HEK293 (cell line): ENCODE measurements around the gene TMEM143.

Experiments
- CTCF ChIA-PET: fragments of 350-600 bp; formaldehyde crosslinking; extraction: SDS; loops from one replicate; lab custom pipeline; 2021; ENCODE audit warnings: antibody characterized with exemption; lab: Yijun Ruan, JAX
- POLR2A ChIA-PET: fragments of 300-600 bp; formaldehyde crosslinking; extraction: SDS; loops from one replicate; lab custom pipeline; 2020; ENCODE audit warnings: antibody characterized with exemption, inconsistent platforms; lab: Yijun Ruan, JAX
- H3K27ac ChIP-seq: fragments of 200-500 bp; sonication (Bioruptor generic); 2 replicates; pipeline ENCODE4 v1.5.1; 2014; ENCODE audit warnings: low read depth, low read length, control low read depth, inconsistent platforms; ENCODE audit errors: extremely low read depth
- H3K36me3 ChIP-seq, 2 experiments: fragments of 200-500 bp in 1 of 2; sonication (Bioruptor generic) in 1 of 2; 1 replicate in 1 of 2; 2 replicates in 1 of 2; pipeline ENCODE4 v1.5.1; 2014 to 2017; ENCODE audit warnings: inconsistent platforms in 2 of 2, low read length in 2 of 2; ENCODE audit not compliant: control insufficient read depth in 2 of 2, insufficient read depth in 1 of 2
- H3K4me1 ChIP-seq: fragments of 200-500 bp; sonication (Bioruptor generic); 2 replicates; pipeline ENCODE4 v1.5.1; 2014; ENCODE audit warnings: mild to moderate bottlenecking, low read length, inconsistent platforms; ENCODE audit not compliant: control insufficient read depth, insufficient read depth
- H3K4me3 ChIP-seq: 2 replicates; pipeline ENCODE4 v1.5.1; 2011; ENCODE audit warnings: low read depth, mild to moderate bottlenecking, control low read depth, low read length, moderate library complexity
- H3K9me3 ChIP-seq: fragments of 200-500 bp; sonication (Bioruptor generic); 2 replicates; pipeline ENCODE4 v1.5.1; 2014; ENCODE audit warnings: low read depth, low read length, inconsistent platforms; ENCODE audit not compliant: control insufficient read depth, insufficient read depth
- ATF2 ChIP-seq: fragments of 450-650 bp; formaldehyde crosslinking; IDR thresholded peaks from 2 replicates; pipeline ENCODE4 v1.5.1; 2016; ENCODE audit warnings: missing biosample characterization, missing genetic modification characterization, low read depth
- BCL11A ChIP-seq: fragments of 450-650 bp; formaldehyde crosslinking; IDR thresholded peaks from 2 replicates; pipeline ENCODE4 v1.5.1; 2016; ENCODE audit warnings: low read depth, missing biosample characterization, missing genetic modification characterization
- EGR2 ChIP-seq: fragments of 450-650 bp; formaldehyde crosslinking; IDR thresholded peaks from 2 replicates; pipeline ENCODE4 v1.5.1; 2016; ENCODE audit warnings: low read depth, missing biosample characterization, missing genetic modification characterization
- GLIS1 ChIP-seq: fragments of 450-650 bp; formaldehyde crosslinking; IDR thresholded peaks from 2 replicates; pipeline ENCODE4 v1.5.1; 2016; ENCODE audit warnings: missing biosample characterization, missing genetic modification characterization
- HIC1 ChIP-seq: fragments of 450-650 bp; formaldehyde crosslinking; IDR thresholded peaks from 2 replicates; pipeline ENCODE4 v1.5.1; 2016; ENCODE audit warnings: missing biosample characterization, missing genetic modification characterization
- KLF1 ChIP-seq: fragments of 450-650 bp; formaldehyde crosslinking; IDR thresholded peaks from 2 replicates; pipeline ENCODE4 v1.5.1; 2016; ENCODE audit warnings: missing biosample characterization, missing genetic modification characterization
- KLF17 ChIP-seq: fragments of 450-650 bp; formaldehyde crosslinking; IDR thresholded peaks from 2 replicates; pipeline ENCODE4 v1.5.1; 2016; ENCODE audit warnings: missing biosample characterization, missing genetic modification characterization
- SCRT2 ChIP-seq: fragments of 450-650 bp; formaldehyde crosslinking; IDR thresholded peaks from 2 replicates; pipeline ENCODE4 v1.5.1; 2016; ENCODE audit warnings: missing biosample characterization, missing genetic modification characterization
- ZBTB10 ChIP-seq: fragments of 450-650 bp; formaldehyde crosslinking; IDR thresholded peaks from 2 replicates; pipeline ENCODE4 v1.5.1; 2016; ENCODE audit warnings: missing biosample characterization, missing genetic modification characterization
- ZBTB48 ChIP-seq: fragments of 450-650 bp; formaldehyde crosslinking; IDR thresholded peaks from 2 replicates; pipeline ENCODE4 v1.5.1; 2016; ENCODE audit warnings: missing biosample characterization, missing genetic modification characterization
- ZBTB6 ChIP-seq: fragments of 450-650 bp; formaldehyde crosslinking; IDR thresholded peaks from 2 replicates; pipeline ENCODE4 v1.5.1; 2017; ENCODE audit warnings: missing biosample characterization, missing genetic modification characterization
- ZBTB7A ChIP-seq: fragments of 450-650 bp; formaldehyde crosslinking; IDR thresholded peaks from 2 replicates; pipeline ENCODE4 v1.5.1; 2016; ENCODE audit warnings: low read depth, missing biosample characterization, missing genetic modification characterization
- ZEB2 ChIP-seq: fragments of 450-650 bp; formaldehyde crosslinking; IDR thresholded peaks from 2 replicates; pipeline ENCODE4 v1.5.1; 2016; ENCODE audit warnings: missing biosample characterization, missing genetic modification characterization
- ZNF2 ChIP-seq: fragments of 450-650 bp; formaldehyde crosslinking; IDR thresholded peaks from 2 replicates; pipeline ENCODE4 v1.5.1; 2016; ENCODE audit warnings: missing biosample characterization, missing genetic modification characterization
- ZNF202 ChIP-seq: fragments of 450-650 bp; formaldehyde crosslinking; IDR thresholded peaks from 2 replicates; pipeline ENCODE4 v1.5.1; 2016; ENCODE audit warnings: missing biosample characterization, missing genetic modification characterization, borderline replicate concordance
- ZNF221 ChIP-seq: fragments of 450-650 bp; formaldehyde crosslinking; IDR thresholded peaks from 2 replicates; pipeline ENCODE4 v1.5.1; 2017; ENCODE audit warnings: missing biosample characterization, missing genetic modification characterization, borderline replicate concordance
- ZNF280D ChIP-seq: fragments of 450-650 bp; formaldehyde crosslinking; IDR thresholded peaks from 2 replicates; pipeline ENCODE4 v1.5.1; 2016; ENCODE audit warnings: missing biosample characterization, missing genetic modification characterization
- ZNF341 ChIP-seq: fragments of 450-650 bp; formaldehyde crosslinking; IDR thresholded peaks from 2 replicates; pipeline ENCODE4; 2016; ENCODE audit warnings: low read depth, missing biosample characterization, missing genetic modification characterization
- ZNF350 ChIP-seq: fragments of 450-650 bp; formaldehyde crosslinking; IDR thresholded peaks from 2 replicates; pipeline ENCODE4 v1.5.0; 2017; ENCODE audit warnings: missing biosample characterization, mild to moderate bottlenecking, missing genetic modification characterization
- ZNF354C ChIP-seq: fragments of 450-650 bp; formaldehyde crosslinking; IDR thresholded peaks from 2 replicates; pipeline ENCODE4 v1.5.1; 2016; ENCODE audit warnings: missing biosample characterization, missing genetic modification characterization, low read depth, borderline replicate concordance
- ZNF530 ChIP-seq: fragments of 450-650 bp; formaldehyde crosslinking; IDR thresholded peaks from 2 replicates; pipeline ENCODE4 v1.5.1; 2016; ENCODE audit warnings: low read depth, missing biosample characterization, missing genetic modification characterization
- ZNF629 ChIP-seq: fragments of 450-650 bp; formaldehyde crosslinking; IDR thresholded peaks from 2 replicates; pipeline ENCODE4 v1.5.1; 2017; ENCODE audit warnings: missing biosample characterization, missing genetic modification characterization
- ZNF670 ChIP-seq: fragments of 450-650 bp; formaldehyde crosslinking; IDR thresholded peaks from 2 replicates; pipeline ENCODE4 v1.5.1; 2016; ENCODE audit warnings: missing biosample characterization, missing genetic modification characterization, low read depth
- ZNF843 ChIP-seq: fragments of 450-650 bp; formaldehyde crosslinking; IDR thresholded peaks from 2 replicates; pipeline ENCODE4 v1.5.1; 2016; ENCODE audit warnings: missing biosample characterization, missing genetic modification characterization
- ZSCAN16 ChIP-seq: fragments of 450-650 bp; formaldehyde crosslinking; IDR thresholded peaks from 2 replicates; pipeline ENCODE4 v1.5.1; 2016; ENCODE audit warnings: missing biosample characterization, missing genetic modification characterization

TMEM143 gene

GRCh38 chr19:48363810-48364597 lies at the start of gene TMEM143, which contains the start of gene SYNGR4:
TMEM143 (minus strand) TSS chr19:48363940; CDS start chr19:48363920, 20 bp downstream.
SYNGR4 (plus strand) TSS chr19:48364367; CDS start chr19:48365843, 1,476 bp downstream.
- peaks cover 3 to 7% of the 10 kb centered on the region in 2 experiments; a peak in 2 of 3 replicates for H3K36me3 ChIP-seq
- H3K4me1 ChIP-seq: peaks cover 4% of the 10 kb centered on the region; the same call in 1 of the 2 replicates
- peak within 1 kb of the TSS; percentile 54 for H3K4me3 ChIP-seq
- no peaks in the 10 kb centered on the region for H3K9me3 ChIP-seq
- CTCF ChIA-PET: interaction anchor here (0.6 to 3.3 kb wide), 10 partner anchors 9 to 143 kb away, joined by 3 to 28 read pairs (median 4); partner anchors contain the start of gene KDELR1
- H3K27ac ChIP-seq: peak within 1 kb of the TSS; percentile 89
- POLR2A ChIA-PET: interaction anchor here (0.5 to 2.7 kb wide), 36 partner anchors 9 to 1124 kb away, joined by 3 to 54 read pairs (median 5); partner anchors contain the start of genes EMP3, GRIN2D, KDELR1 and RPL13A
- no peak for TF ChIP-seq SCRT2 (tag by site-specific recombination)
- TF ChIP-seq ZBTB48: peak; percentile 95
- no peak for TF ChIP-seq ZNF670 (tag by site-specific recombination)
- TF ChIP-seq ZNF221 (tag by site-specific recombination): no peak
- TF ChIP-seq ZEB2 (tag by site-specific recombination): peak; percentile 71; the same call in 1 of the 2 replicates
- no peak for TF ChIP-seq ZBTB7A (tag by site-specific recombination)
- no peak for TF ChIP-seq ZNF202 (tag by site-specific recombination)
- peak; percentile 25; the same call in 1 of the 2 replicates for TF ChIP-seq KLF17 (tag by site-specific recombination)
- no peak for TF ChIP-seq ZSCAN16 (tag by site-specific recombination)
- TF ChIP-seq HIC1: no peak
- no peak for TF ChIP-seq ZNF280D (tag by site-specific recombination)
- TF ChIP-seq KLF1 (tag by site-specific recombination): peak; percentile 94
- TF ChIP-seq GLIS1 (tag by site-specific recombination): peak; percentile 52
- no peak for TF ChIP-seq ZNF2
- peak; percentile 97 for TF ChIP-seq ZBTB10 (tag by site-specific recombination)
- no peak for TF ChIP-seq ZNF350
- TF ChIP-seq ZNF530: no peak
- TF ChIP-seq ZNF843 (tag by site-specific recombination): peak; percentile 43; the same call in 1 of the 2 replicates
- TF ChIP-seq ZNF341 (tag by site-specific recombination): peak; percentile 84
- no peak for TF ChIP-seq BCL11A
- no peak for TF ChIP-seq ZNF354C (tag by site-specific recombination)
- TF ChIP-seq ZNF629 (tag by site-specific recombination): peak; percentile 63
- peak; percentile 93 for TF ChIP-seq EGR2 (tag by site-specific recombination)
- 0 out of 2 replicates have a peak, but pooled peaks have one; percentile 20 for TF ChIP-seq ZBTB6
- TF ChIP-seq ATF2 (tag by site-specific recombination): no peak
